HCT116 (cell line): ENCODE measurements around the gene SSUH2. TPM values are rescaled to one million over a fixed set of nuclear protein-coding genes. Genes with fewer than 3 reads are reported as not detected.

Source experiments
- ATAC-seq: fragments of 200-7000 bp; cut with Tn5 transposase; 2 replicates; pipeline ENCODE4 v1.9.1; 2020; ENCODE audit warnings: mild to moderate bottlenecking, moderate library complexity
- BruUV-seq: library from RNA; stranded (reverse); fragments of 400-500 nt; replicated peaks from 2 replicates; lab custom pipeline; 2021; lab: Mats Ljungman, UMichigan
- CTCF ChIA-PET: fragments of 300-600 bp; sonication (Branson Sonifier 250); formaldehyde crosslinking; loops from one replicate; lab custom pipeline; 2021; ENCODE audit warnings: antibody characterized with exemption; lab: Charles Lee
- POLR2A ChIA-PET: fragments of 300-600, 350-600 bp; sonication (Branson Sonifier 250); formaldehyde crosslinking; loops from one replicate; lab custom pipeline; 2021; ENCODE audit warnings: antibody characterized with exemption; lab: Charles Lee
- RAD21 ChIA-PET, 2 experiments: fragments of 300-600 bp; sonication (Branson Sonifier 250); formaldehyde crosslinking; loops; one replicate each; lab custom pipeline; 2023; ENCODE audit warnings: low total read pairs in 2 of 2; ENCODE audit not compliant: uncharacterized antibody in 2 of 2, unreplicated experiment in 2 of 2, low non-redundant PET in 1 of 2; lab: Charles Lee
- DNase-seq: peaks from one replicate; pipeline ENCODE4 v3.0.0-alpha.2; 2010; ENCODE audit warnings: low read depth, low spot score
- H2AFZ ChIP-seq: fragments of 200-600 bp; shearing (Covaris generic), sonication (generic); 2 replicates; pipeline ENCODE4 v1.6.1; 2017; ENCODE audit warnings: low read depth, mixed run types, mixed read lengths, antibody characterized with exemption, low read length; ENCODE audit not compliant: poor library complexity, severe bottlenecking
- H3K27ac ChIP-seq: 2 replicates; pipeline ENCODE4 v1.5.1; 2012; ENCODE audit warnings: low read depth, low read length
- H3K27me3 ChIP-seq: fragments of 200-600 bp; sonication (generic); 2 replicates; pipeline ENCODE4 v1.6.1; 2016; ENCODE audit warnings: mixed run types, low read length, mixed read lengths; ENCODE audit not compliant: insufficient read depth
- H3K36me3 ChIP-seq, 2 experiments: fragments of 200-500 bp in 1 of 2; fragments of 200-600 bp in 1 of 2; sonication (Bioruptor generic) in 1 of 2; sonication (generic) in 1 of 2; 2 replicates each; pipeline versions ENCODE4 v1.5.1 to v1.6.1; 2014 to 2016; ENCODE audit warnings: low read length in 2 of 2, inconsistent platforms in 1 of 2, mixed read lengths in 1 of 2, mixed run types in 1 of 2; ENCODE audit not compliant: insufficient read depth in 2 of 2, control insufficient read depth in 1 of 2
- H3K4me1 ChIP-seq, 2 experiments: fragments of 200-600 bp in 1 of 2; sonication (generic) in 1 of 2; 2 replicates each; pipeline versions ENCODE4 v1.5.1 to v1.6.1; 2012 to 2017; ENCODE audit warnings: low read length in 2 of 2, inconsistent platforms in 1 of 2, mild to moderate bottlenecking in 1 of 2, mixed read lengths in 1 of 2, mixed run types in 1 of 2, moderate library complexity in 1 of 2; ENCODE audit not compliant: insufficient read depth in 2 of 2, control insufficient read depth in 1 of 2
- H3K4me2 ChIP-seq: fragments of 200-600 bp; sonication (generic); 2 replicates; pipeline ENCODE4 v1.6.1; 2017; ENCODE audit warnings: mixed run types, low read length, mixed read lengths
- H3K4me3 ChIP-seq, 2 experiments: fragments of 200-600 bp in 1 of 2; sonication (generic) in 1 of 2; replicated peaks in 1 of 2; 2 replicates each; pipeline ENCODE4 v1.5.1; 2011 to 2016; ENCODE audit warnings: low read length in 2 of 2, control low read depth in 1 of 2, low read depth in 1 of 2, mild to moderate bottlenecking in 1 of 2, mixed read lengths in 1 of 2, mixed run types in 1 of 2
- H3K79me2 ChIP-seq: fragments of 200-600 bp; sonication (generic); 2 replicates; pipeline ENCODE4 v1.6.1; 2017; ENCODE audit warnings: mild to moderate bottlenecking, mixed run types, low read length, moderate library complexity, mixed read lengths; ENCODE audit not compliant: insufficient read depth
- H3K9ac ChIP-seq: fragments of 200-600 bp; sonication (generic); 2 replicates; pipeline ENCODE4 v1.6.1; 2016; ENCODE audit warnings: low read length, mixed read lengths
- H3K9me2 ChIP-seq: fragments of 200-600 bp; sonication (generic), shearing (Covaris generic); 2 replicates; pipeline ENCODE4 v1.6.1; 2017; ENCODE audit warnings: mixed run types, mild to moderate bottlenecking, moderate library complexity; ENCODE audit not compliant: insufficient read depth
- H3K9me3 ChIP-seq, 2 experiments: fragments of 200-500 bp in 1 of 2; fragments of 200-600 bp in 1 of 2; sonication (Bioruptor generic) in 1 of 2; sonication (generic) in 1 of 2; 2 replicates each; pipeline ENCODE4 v1.6.1; 2014 to 2017; ENCODE audit warnings: low read length in 2 of 2, mixed read lengths in 2 of 2, inconsistent platforms in 1 of 2, low read depth in 1 of 2, mild to moderate bottlenecking in 1 of 2, mixed run types in 1 of 2, moderate library complexity in 1 of 2; ENCODE audit not compliant: control insufficient read depth in 1 of 2, insufficient read depth in 1 of 2
- H4K20me1 ChIP-seq: fragments of 200-600 bp; sonication (generic), shearing (Covaris generic); 2 replicates; pipeline ENCODE4 v1.6.1; 2017; ENCODE audit warnings: mixed run types, mild to moderate bottlenecking, moderate library complexity; ENCODE audit not compliant: insufficient read depth
- ATF3 ChIP-seq: IDR thresholded peaks from 2 replicates; pipeline ENCODE4 v1.6.1; 2012
- CBX3 ChIP-seq: IDR thresholded peaks from 2 replicates; pipeline ENCODE4 v1.6.1; 2012; ENCODE audit warnings: low read depth
- CEBPB ChIP-seq: IDR thresholded peaks from 2 replicates; pipeline ENCODE4 v1.6.1; 2012; ENCODE audit warnings: low read depth
- EGR1 ChIP-seq: IDR thresholded peaks from 2 replicates; pipeline ENCODE4 v1.6.1; 2012; ENCODE audit warnings: low read depth
- ELF1 ChIP-seq: IDR thresholded peaks from 2 replicates; pipeline ENCODE4 v1.6.1; 2012; ENCODE audit warnings: low read depth, borderline replicate concordance
- EZH2phosphoT487 ChIP-seq: fragments of 200-600 bp; IDR thresholded peaks from 2 replicates; pipeline ENCODE4 v1.6.1; 2018; ENCODE audit warnings: antibody characterized with exemption, borderline replicate concordance
- FOSL1 ChIP-seq: IDR thresholded peaks from 2 replicates; pipeline ENCODE4 v1.6.1; 2012; ENCODE audit warnings: low read depth
- MAX ChIP-seq: IDR thresholded peaks from 2 replicates; pipeline ENCODE4 v1.6.1; 2012
- POLR2A ChIP-seq: IDR thresholded peaks from 2 replicates; pipeline ENCODE4 v1.7.0; 2011; ENCODE audit warnings: borderline replicate concordance; ENCODE audit not compliant: insufficient read depth, insufficient read length; ENCODE audit errors: extremely low read depth
- POLR2AphosphoS5 ChIP-seq: IDR thresholded peaks from 2 replicates; pipeline ENCODE4 v1.6.1; 2011; ENCODE audit warnings: mild to moderate bottlenecking, low read depth, low read length, moderate library complexity
- SIN3A ChIP-seq: IDR thresholded peaks from 2 replicates; pipeline ENCODE4 v1.6.1; 2012; ENCODE audit warnings: low read depth
- SRF ChIP-seq: IDR thresholded peaks from 2 replicates; pipeline ENCODE4 v1.6.1; 2012; ENCODE audit warnings: low read depth
- TCF7L2 ChIP-seq: IDR thresholded peaks from 2 replicates; pipeline ENCODE4 v1.7.0; 2011; ENCODE audit warnings: borderline replicate concordance, inconsistent platforms; ENCODE audit not compliant: insufficient read depth, insufficient read length; ENCODE audit errors: extremely low read depth
- ZBTB33 ChIP-seq: IDR thresholded peaks from 2 replicates; pipeline ENCODE4 v1.6.1; 2011; ENCODE audit warnings: mild to moderate bottlenecking, low read length, moderate library complexity; ENCODE audit not compliant: insufficient replicate concordance; ENCODE audit errors: extremely low read depth
- ZFX ChIP-seq: fragments of 450-650 bp; IDR thresholded peaks from 2 replicates; pipeline ENCODE4 v1.6.1; 2017
- intact Hi-C: fragments of 100-400 bp; cut with micrococcal nuclease; formaldehyde crosslinking; loops from 2 replicates; pipeline ENCODE4 v1.10.0; 2022
- total RNA-seq: library from RNA; stranded (reverse); gene quantifications from one replicate; pipeline ENCODE4 v1.2.1, GENCODE V29; 2021; ENCODE audit not compliant: unreplicated experiment
- TF ChIP-seq, protein P1 (sequence below), 3 experiments: fragments of 200-600 bp in 1 of 3; sonication (generic) in 1 of 3; IDR thresholded peaks in 2 of 3; conservative IDR thresholded peaks in 1 of 3; 2 replicates each; pipeline ENCODE4 v1.5.1; 2012 to 2017; ENCODE audit warnings: low read depth in 2 of 3, low read length in 2 of 3, antibody characterized with exemption in 1 of 3, borderline replicate concordance in 1 of 3, control low read depth in 1 of 3, mild to moderate bottlenecking in 1 of 3, mixed read lengths in 1 of 3, mixed run types in 1 of 3, moderate library complexity in 1 of 3; ENCODE audit not compliant: insufficient read depth in 1 of 3

SSUH2 gene
- total RNA-seq, 1 experiment from 2014 or later = 0.76 TPM

DNA sequence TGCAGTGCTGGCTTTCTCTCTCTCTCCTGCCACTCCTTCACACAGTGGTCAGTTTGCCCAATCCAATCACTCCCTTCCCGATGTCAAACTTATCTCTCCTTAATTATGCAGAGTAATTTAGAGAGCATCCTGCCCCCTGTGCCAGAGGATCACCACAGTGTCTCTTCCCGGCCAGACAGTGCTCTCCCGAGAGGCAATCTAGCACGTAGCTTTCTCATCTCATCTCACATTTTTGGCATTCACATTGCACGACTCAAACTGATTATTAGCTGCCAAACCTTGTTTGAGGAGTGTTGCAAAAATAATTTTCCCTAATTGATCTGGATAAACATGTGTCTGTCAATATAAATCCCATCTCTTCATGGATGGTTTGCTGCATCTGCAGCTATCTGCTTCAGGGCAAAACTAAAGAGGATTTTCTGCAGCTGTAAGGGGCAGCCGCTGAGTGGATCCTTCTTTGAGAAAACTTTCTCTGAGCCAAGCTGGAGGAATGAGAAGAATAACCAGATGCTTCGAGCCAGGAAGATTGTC is 37.8 kb downstream of the SSUH2 start:
- no peaks in the 10 kb centered on the region; the same call in 1 of the 2 replicates for H3K27me3 ChIP-seq
- ChIA-PET POLR2A (no interaction called here), RAD21 (no interaction called here), CTCF (interaction anchor here (0.6 to 1.9 kb wide), 4 partner anchors 15 to 282 kb away, joined by 3 to 7 read pairs (median 4); no protein-coding TSS in a partner anchor)
- H3K4me2 ChIP-seq = no peak overlapping the region
- H4K20me1 ChIP-seq = no peaks in the 10 kb centered on the region
- no peaks in the 10 kb centered on the region for H3K79me2 ChIP-seq
- H2AFZ ChIP-seq = no peak overlapping the region
- no peak for TF ChIP-seq ATF3
- H3K9me3 ChIP-seq = no peaks in the 10 kb centered on the region
- no peaks in the 10 kb centered on the region for H3K9me2 ChIP-seq
- no peak overlapping the region for H3K9ac ChIP-seq
- H3K27ac ChIP-seq = no peak overlapping the region
- no peaks in the 10 kb centered on the region for H3K36me3 ChIP-seq
- BruUV-seq = no TSS peak
- DNase-seq = no peak
- intact Hi-C loops = loop anchor here (1.0 to 5.0 kb wide), 2 partner anchors 164 to 279 kb away; no protein-coding TSS in a partner anchor
- no peak for ATAC-seq
- H3K4me3 ChIP-seq = no peak overlapping the region
- H3K4me1 ChIP-seq = no peaks in the 10 kb centered on the region

GRCh38 chr3:8604988-8605387 is 39.6 kb downstream of the SSUH2 start:
- Histone ChIP-seq H3K79me2 (no peaks in the 10 kb centered on the region), H3K4me3 (no peak overlapping the region), H3K27ac (no peak overlapping the region), H3K36me3 (no peaks in the 10 kb centered on the region), H3K4me2 (no peak overlapping the region), H3K27me3 (no peaks in the 10 kb centered on the region; the same call in 1 of the 2 replicates), H3K9me2 (no peaks in the 10 kb centered on the region), H3K9ac (no peak overlapping the region), H3K4me1 (no peaks in the 10 kb centered on the region), H4K20me1 (no peaks in the 10 kb centered on the region), H2AFZ (no peak overlapping the region), H3K9me3 (no peaks in the 10 kb centered on the region)
- TF ChIP-seq ELF1 (no peak), EGR1 (no peak), TCF7L2 (no peak), FOSL1 (no peak), ZFX (no peak), SRF (no peak), ZBTB33 (no peak), CEBPB (no peak), MAX (no peak), POLR2AphosphoS5 (no peak), POLR2A (no peak), CBX3 (no peak), EZH2phosphoT487 (no peak), SIN3A (no peak)
- TF ChIP-seq, protein P1, sequence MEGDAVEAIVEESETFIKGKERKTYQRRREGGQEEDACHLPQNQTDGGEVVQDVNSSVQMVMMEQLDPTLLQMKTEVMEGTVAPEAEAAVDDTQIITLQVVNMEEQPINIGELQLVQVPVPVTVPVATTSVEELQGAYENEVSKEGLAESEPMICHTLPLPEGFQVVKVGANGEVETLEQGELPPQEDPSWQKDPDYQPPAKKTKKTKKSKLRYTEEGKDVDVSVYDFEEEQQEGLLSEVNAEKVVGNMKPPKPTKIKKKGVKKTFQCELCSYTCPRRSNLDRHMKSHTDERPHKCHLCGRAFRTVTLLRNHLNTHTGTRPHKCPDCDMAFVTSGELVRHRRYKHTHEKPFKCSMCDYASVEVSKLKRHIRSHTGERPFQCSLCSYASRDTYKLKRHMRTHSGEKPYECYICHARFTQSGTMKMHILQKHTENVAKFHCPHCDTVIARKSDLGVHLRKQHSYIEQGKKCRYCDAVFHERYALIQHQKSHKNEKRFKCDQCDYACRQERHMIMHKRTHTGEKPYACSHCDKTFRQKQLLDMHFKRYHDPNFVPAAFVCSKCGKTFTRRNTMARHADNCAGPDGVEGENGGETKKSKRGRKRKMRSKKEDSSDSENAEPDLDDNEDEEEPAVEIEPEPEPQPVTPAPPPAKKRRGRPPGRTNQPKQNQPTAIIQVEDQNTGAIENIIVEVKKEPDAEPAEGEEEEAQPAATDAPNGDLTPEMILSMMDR (IDR thresholded peaks at IDR 0.05 in 2 of 3, conservative IDR thresholded peaks at IDR 0.05 in 1 of 3; ENCODE audit: borderline replicate concordance in 1 of 3, insufficient read depth in 1 of 3, low read depth in 2 of 3, low read length in 2 of 3) = no peak
- RAD21 ChIA-PET = no interaction called here
- intact Hi-C loops = loop anchor here (5.0 kb wide), 1 partner anchor 278 kb away; no protein-coding TSS in a partner anchor
- CTCF ChIA-PET = no interaction called here
- no TSS peak for BruUV-seq
- ATAC-seq (no peak), DNase-seq (no peak)
- POLR2A ChIA-PET = no interaction called here
